ENCODE results near the gene AIFM3.

DNA sequence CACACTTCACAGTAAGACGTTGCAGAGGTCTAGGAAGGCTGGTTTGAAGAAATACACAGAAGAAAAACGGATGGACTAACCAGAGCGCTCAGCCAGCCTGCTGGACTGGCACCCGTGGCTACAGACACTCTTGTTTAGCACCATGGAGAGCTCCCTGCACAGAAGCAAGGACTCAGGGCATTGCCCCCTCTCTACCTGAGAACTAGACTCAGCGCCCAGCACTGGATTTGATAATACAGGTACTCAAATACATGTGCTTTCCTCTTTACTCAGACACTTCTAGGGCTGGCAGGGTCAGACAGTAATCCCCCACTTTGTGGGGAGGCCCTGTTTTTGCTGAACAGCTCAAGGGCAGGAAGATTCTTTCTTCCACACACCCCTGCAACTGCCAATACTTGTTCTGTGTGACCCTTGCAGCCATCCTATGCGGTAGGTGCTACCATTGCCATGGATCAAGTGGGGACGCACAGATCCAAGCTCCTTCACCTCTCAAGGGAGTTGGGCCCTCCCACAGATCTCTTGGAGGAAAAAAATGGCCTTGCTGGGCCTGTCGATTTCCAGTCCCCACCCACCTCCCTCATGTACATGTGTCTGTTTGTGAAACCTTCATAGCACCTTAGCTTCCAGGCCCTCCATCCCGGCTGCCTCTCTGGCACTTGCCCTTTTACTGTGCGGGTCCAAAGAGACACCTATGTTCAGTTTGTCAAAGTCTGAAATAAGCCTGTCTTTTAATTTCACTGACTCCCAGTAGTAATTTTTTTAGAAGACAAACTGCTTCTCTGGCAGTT lies 42.8 kb downstream of the AIFM3 start:
- TF ChIP-seq POLR2AphosphoS5 (IDR thresholded peaks at IDR 0.05), result no peak
- TF ChIP-seq, protein P1, sequence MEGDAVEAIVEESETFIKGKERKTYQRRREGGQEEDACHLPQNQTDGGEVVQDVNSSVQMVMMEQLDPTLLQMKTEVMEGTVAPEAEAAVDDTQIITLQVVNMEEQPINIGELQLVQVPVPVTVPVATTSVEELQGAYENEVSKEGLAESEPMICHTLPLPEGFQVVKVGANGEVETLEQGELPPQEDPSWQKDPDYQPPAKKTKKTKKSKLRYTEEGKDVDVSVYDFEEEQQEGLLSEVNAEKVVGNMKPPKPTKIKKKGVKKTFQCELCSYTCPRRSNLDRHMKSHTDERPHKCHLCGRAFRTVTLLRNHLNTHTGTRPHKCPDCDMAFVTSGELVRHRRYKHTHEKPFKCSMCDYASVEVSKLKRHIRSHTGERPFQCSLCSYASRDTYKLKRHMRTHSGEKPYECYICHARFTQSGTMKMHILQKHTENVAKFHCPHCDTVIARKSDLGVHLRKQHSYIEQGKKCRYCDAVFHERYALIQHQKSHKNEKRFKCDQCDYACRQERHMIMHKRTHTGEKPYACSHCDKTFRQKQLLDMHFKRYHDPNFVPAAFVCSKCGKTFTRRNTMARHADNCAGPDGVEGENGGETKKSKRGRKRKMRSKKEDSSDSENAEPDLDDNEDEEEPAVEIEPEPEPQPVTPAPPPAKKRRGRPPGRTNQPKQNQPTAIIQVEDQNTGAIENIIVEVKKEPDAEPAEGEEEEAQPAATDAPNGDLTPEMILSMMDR (IDR thresholded peaks at IDR 0.05), result no peak

Data from transverse colon (tissue), 4 donors.